ENCODE data around the gene PTPN18.

PTPN18 gene

GRCh38 chr2:130346041-130346740, 9.7 kb upstream of the PTPN18 start:
- no peak for DNase-seq (ENCODE audit: low read depth)
- no peak overlapping the region for H3K4me3 ChIP-seq (ENCODE audit: low read depth, low read length)
- TF ChIP-seq MAX (IDR thresholded peaks at IDR 0.05; ENCODE audit: low read depth, low read length) (no peak), CTCF (IDR thresholded peaks at IDR 0.05; ENCODE audit: low read depth, low read length) (no peak), MYC (IDR thresholded peaks at IDR 0.05; ENCODE audit: low read depth, low read length) (no peak), POLR2A (IDR thresholded peaks at IDR 0.05; ENCODE audit: extremely low read depth, insufficient read length) (no peak)

GRCh38 chr2:130346741-130347066, 9.2 kb upstream of the PTPN18 start:
- no peak for TF ChIP-seq MYC (IDR thresholded peaks at IDR 0.05; ENCODE audit: low read depth, low read length)
- TF ChIP-seq POLR2A (IDR thresholded peaks at IDR 0.05; ENCODE audit: extremely low read depth, insufficient read length) = no peak
- no peak for TF ChIP-seq MAX (IDR thresholded peaks at IDR 0.05; ENCODE audit: low read depth, low read length)
- TF ChIP-seq CTCF (IDR thresholded peaks at IDR 0.05; ENCODE audit: low read depth, low read length) = no peak
- H3K4me3 ChIP-seq (ENCODE audit: low read depth, low read length) = no peak overlapping the region
- no peak for DNase-seq (ENCODE audit: low read depth)

GRCh38 chr2:130347220-130347925, 8.5 kb upstream of the PTPN18 start:
- H3K4me3 ChIP-seq (ENCODE audit: low read depth, low read length) = no peak overlapping the region
- no peak for DNase-seq (ENCODE audit: low read depth)
- TF ChIP-seq POLR2A (IDR thresholded peaks at IDR 0.05; ENCODE audit: extremely low read depth, insufficient read length) (no peak), CTCF (IDR thresholded peaks at IDR 0.05; ENCODE audit: low read depth, low read length) (no peak), MYC (IDR thresholded peaks at IDR 0.05; ENCODE audit: low read depth, low read length) (no peak), MAX (IDR thresholded peaks at IDR 0.05; ENCODE audit: low read depth, low read length) (no peak)

- no peak for DNase-seq (ENCODE audit: low read depth)
- H3K4me3 ChIP-seq (ENCODE audit: low read depth, low read length) = no peak overlapping the region
- no peak for TF ChIP-seq MAX (IDR thresholded peaks at IDR 0.05; ENCODE audit: low read depth, low read length)
- TF ChIP-seq MYC (IDR thresholded peaks at IDR 0.05; ENCODE audit: low read depth, low read length) = no peak
- TF ChIP-seq CTCF (IDR thresholded peaks at IDR 0.05; ENCODE audit: low read depth, low read length) = no peak
- no peak for TF ChIP-seq POLR2A (IDR thresholded peaks at IDR 0.05; ENCODE audit: extremely low read depth, insufficient read length)
Observed at GRCh38 chr2:130349174-130349573, 6.7 kb upstream of the PTPN18 start.

GRCh38 chr2:130351711-130352110, 4.1 kb upstream of the PTPN18 start:
- TF ChIP-seq POLR2A (IDR thresholded peaks at IDR 0.05; ENCODE audit: extremely low read depth, insufficient read length) = no peak
- no peak for TF ChIP-seq CTCF (IDR thresholded peaks at IDR 0.05; ENCODE audit: low read depth, low read length)
- TF ChIP-seq MYC (IDR thresholded peaks at IDR 0.05; ENCODE audit: low read depth, low read length) = no peak
- TF ChIP-seq MAX (IDR thresholded peaks at IDR 0.05; ENCODE audit: low read depth, low read length) = no peak
- no peak for DNase-seq (ENCODE audit: low read depth)
- H3K4me3 ChIP-seq (ENCODE audit: low read depth, low read length) = no peak overlapping the region
